DOHH2 (cell line): ENCODE results near the gene ABCD1.
"Not testable (repeated sequence)": the region's sequence is repeated elsewhere in the genome, so short reads cannot be mapped to it uniquely, and the experiment has no call there.

Source experiments
- H3F3A ChIP-seq: fragments of 200-600 bp; sonication (generic), shearing (Covaris generic); 2 replicates; pipeline ENCODE4 v1.6.0; 2016; ENCODE audit warnings: antibody characterized with exemption, mild to moderate bottlenecking; ENCODE audit not compliant: control insufficient read depth, insufficient read depth
- H3K27ac ChIP-seq: fragments of 200-600 bp; sonication (generic); 2 replicates; pipeline ENCODE4 v1.5.1; 2014; ENCODE audit warnings: low read depth, mild to moderate bottlenecking, low read length, moderate library complexity
- H3K27me3 ChIP-seq: fragments of 200-600 bp; sonication (generic); 2 replicates; pipeline ENCODE4 v1.6.1; 2014; ENCODE audit warnings: mild to moderate bottlenecking, low read length, mixed read lengths; ENCODE audit not compliant: control insufficient read depth
- H3K36me3 ChIP-seq: fragments of 200-600 bp; sonication (generic); 2 replicates; pipeline ENCODE4 v1.6.1; 2014; ENCODE audit warnings: mild to moderate bottlenecking, low read length, moderate library complexity, mixed read lengths; ENCODE audit not compliant: control insufficient read depth
- H3K4me1 ChIP-seq: fragments of 200-600 bp; sonication (generic); 2 replicates; pipeline ENCODE4 v1.6.1; 2014; ENCODE audit warnings: mild to moderate bottlenecking, low read length, mixed read lengths; ENCODE audit not compliant: control insufficient read depth
- H3K4me2 ChIP-seq: fragments of 200-600 bp; sonication (generic); 2 replicates; pipeline ENCODE4 v1.6.0; 2014; ENCODE audit warnings: mild to moderate bottlenecking, low read length, moderate library complexity
- H3K4me3 ChIP-seq: fragments of 200-600 bp; sonication (generic); 2 replicates; pipeline ENCODE4 v1.5.1; 2014; ENCODE audit warnings: mild to moderate bottlenecking, low read length, mixed read lengths
- H3K79me2 ChIP-seq: fragments of 200-600 bp; sonication (generic); 2 replicates; pipeline ENCODE4 v1.6.1; 2014; ENCODE audit warnings: mild to moderate bottlenecking, low read length, mixed read lengths; ENCODE audit not compliant: control insufficient read depth
- H3K9me2 ChIP-seq: fragments of 200-600 bp; sonication (generic); replicated peaks from 2 replicates; pipeline ENCODE4 v1.6.1; 2014; ENCODE audit warnings: mild to moderate bottlenecking, low read length, mixed read lengths; ENCODE audit not compliant: control insufficient read depth
- H3K9me3 ChIP-seq: fragments of 200-600 bp; sonication (generic); 2 replicates; pipeline ENCODE4 v1.6.1; 2014; ENCODE audit warnings: antibody characterized with exemption, low read length, mixed read lengths; ENCODE audit not compliant: control insufficient read depth, insufficient read depth
- H4K20me1 ChIP-seq: fragments of 200-600 bp; sonication (generic); 2 replicates; pipeline ENCODE4 v1.6.0; 2014; ENCODE audit warnings: low read depth, mild to moderate bottlenecking, antibody characterized with exemption, low read length, moderate library complexity; ENCODE audit not compliant: control insufficient read depth, insufficient read depth
- EZH2phosphoT487 ChIP-seq: fragments of 200-600 bp; sonication (generic); IDR thresholded peaks from 2 replicates; pipeline ENCODE4 v1.6.1; 2017; ENCODE audit warnings: borderline replicate concordance, mild to moderate bottlenecking, antibody characterized with exemption, low read length, moderate library complexity, mixed read lengths
- TF ChIP-seq, protein P1 (sequence below): fragments of 200-600 bp; sonication (generic); IDR thresholded peaks from one replicate; pipeline ENCODE4 v1.5.1; 2014; ENCODE audit warnings: antibody characterized with exemption, mild to moderate bottlenecking, low read depth, low read length; ENCODE audit not compliant: poor library complexity, severe bottlenecking

Gene ABCD1

GRCh38 chrX:153694687-153695270 lies 29.9 kb upstream of the ABCD1 start:
- no peaks in the 10 kb centered on the region for H3K9me3 ChIP-seq
- no peaks in the 10 kb centered on the region for H3K36me3 ChIP-seq
- no peak overlapping the region for H3K4me2 ChIP-seq
- no peaks in the 10 kb centered on the region for H3F3A ChIP-seq
- H3K27ac ChIP-seq, result no peak overlapping the region
- no peaks in the 10 kb centered on the region for H3K79me2 ChIP-seq
- no peak overlapping the region for H3K4me3 ChIP-seq
- no peaks in the 10 kb centered on the region for H3K4me1 ChIP-seq
- H3K9me2 ChIP-seq, result no peaks in the 10 kb centered on the region
- H3K27me3 ChIP-seq, result no peaks in the 10 kb centered on the region
- H4K20me1 ChIP-seq, result no peaks in the 10 kb centered on the region
- TF ChIP-seq EZH2phosphoT487, result no peak
- TF ChIP-seq, protein P1, sequence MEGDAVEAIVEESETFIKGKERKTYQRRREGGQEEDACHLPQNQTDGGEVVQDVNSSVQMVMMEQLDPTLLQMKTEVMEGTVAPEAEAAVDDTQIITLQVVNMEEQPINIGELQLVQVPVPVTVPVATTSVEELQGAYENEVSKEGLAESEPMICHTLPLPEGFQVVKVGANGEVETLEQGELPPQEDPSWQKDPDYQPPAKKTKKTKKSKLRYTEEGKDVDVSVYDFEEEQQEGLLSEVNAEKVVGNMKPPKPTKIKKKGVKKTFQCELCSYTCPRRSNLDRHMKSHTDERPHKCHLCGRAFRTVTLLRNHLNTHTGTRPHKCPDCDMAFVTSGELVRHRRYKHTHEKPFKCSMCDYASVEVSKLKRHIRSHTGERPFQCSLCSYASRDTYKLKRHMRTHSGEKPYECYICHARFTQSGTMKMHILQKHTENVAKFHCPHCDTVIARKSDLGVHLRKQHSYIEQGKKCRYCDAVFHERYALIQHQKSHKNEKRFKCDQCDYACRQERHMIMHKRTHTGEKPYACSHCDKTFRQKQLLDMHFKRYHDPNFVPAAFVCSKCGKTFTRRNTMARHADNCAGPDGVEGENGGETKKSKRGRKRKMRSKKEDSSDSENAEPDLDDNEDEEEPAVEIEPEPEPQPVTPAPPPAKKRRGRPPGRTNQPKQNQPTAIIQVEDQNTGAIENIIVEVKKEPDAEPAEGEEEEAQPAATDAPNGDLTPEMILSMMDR, result no peak

DNA sequence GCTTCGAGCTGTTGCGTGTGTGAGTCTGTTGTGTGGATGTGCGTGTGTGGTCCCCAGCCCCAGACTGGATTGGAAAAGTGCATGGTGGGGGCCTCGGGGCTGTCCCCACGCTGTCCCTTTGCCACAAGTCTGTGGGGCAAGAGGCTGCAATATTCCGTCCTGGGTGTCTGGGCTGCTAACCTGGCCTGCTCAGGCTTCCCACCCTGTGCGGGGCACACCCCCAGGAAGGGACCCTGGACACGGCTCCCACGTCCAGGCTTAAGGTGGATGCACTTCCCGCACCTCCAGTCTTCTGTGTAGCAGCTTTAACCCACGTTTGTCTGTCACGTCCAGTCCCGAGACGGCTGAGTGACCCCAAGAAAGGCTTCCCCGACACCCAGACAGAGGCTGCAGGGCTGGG lies 28.6 kb upstream of the ABCD1 start:
- no peaks in the 10 kb centered on the region for H3K36me3 ChIP-seq
- H3K9me2 ChIP-seq, result no peaks in the 10 kb centered on the region
- no peak overlapping the region for H3K4me3 ChIP-seq
- H3K9me3 ChIP-seq, result no peaks in the 10 kb centered on the region
- H3F3A ChIP-seq, result no peaks in the 10 kb centered on the region
- no peak overlapping the region for H3K4me2 ChIP-seq
- no peaks in the 10 kb centered on the region for H4K20me1 ChIP-seq
- H3K79me2 ChIP-seq, result no peaks in the 10 kb centered on the region
- no peak overlapping the region for H3K27ac ChIP-seq
- no peaks in the 10 kb centered on the region for H3K27me3 ChIP-seq
- TF ChIP-seq, protein P1, result no peak
- TF ChIP-seq EZH2phosphoT487, result no peak
- no peaks in the 10 kb centered on the region for H3K4me1 ChIP-seq

GRCh38 chrX:153696538-153696937 lies 28.1 kb upstream of the ABCD1 start:
- not testable (repeated sequence) for H3K4me1 ChIP-seq, H3K9me3 ChIP-seq, H3K36me3 ChIP-seq, H3K27me3 ChIP-seq, H4K20me1 ChIP-seq, H3K9me2 ChIP-seq, H3K4me3 ChIP-seq, H3F3A ChIP-seq, H3K27ac ChIP-seq, H3K79me2 ChIP-seq, H3K4me2 ChIP-seq

DNA sequence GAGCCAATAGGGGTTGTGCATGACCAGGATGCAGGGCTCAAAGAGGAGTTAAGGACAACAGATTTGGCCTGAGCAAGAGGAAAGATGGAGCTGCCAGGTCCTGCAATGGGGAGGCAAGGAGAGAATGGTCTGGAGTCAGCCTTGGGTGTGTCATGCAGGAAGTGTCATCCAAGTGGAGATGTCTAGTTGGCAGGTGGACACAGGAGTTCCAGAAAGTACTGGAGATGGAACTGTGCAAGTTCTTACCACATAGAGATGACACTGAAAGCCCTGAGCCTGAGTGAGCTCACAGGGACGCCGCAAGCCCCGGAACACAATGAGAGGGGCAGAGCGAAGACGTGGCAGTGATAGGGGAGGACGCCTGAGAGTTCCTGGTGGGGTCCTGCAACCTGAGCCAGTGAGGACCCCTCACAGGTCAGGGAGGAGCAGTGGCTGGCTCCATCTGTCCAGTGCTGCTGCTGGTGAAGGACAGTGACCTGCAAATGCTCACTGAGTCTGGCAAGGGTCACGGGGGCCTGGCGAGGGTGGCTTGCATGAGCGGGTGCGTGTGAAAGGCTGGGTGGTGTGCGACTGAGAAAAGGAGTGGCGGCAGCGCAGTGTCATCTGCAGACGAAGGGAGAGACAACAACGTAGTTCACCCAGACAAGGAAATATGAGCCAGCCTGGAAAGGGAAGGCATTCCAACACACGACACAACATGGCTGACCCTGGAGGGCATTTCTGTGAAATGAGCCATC lies 27.5 kb upstream of the ABCD1 start:
- H3K27me3 ChIP-seq, H3K9me3 ChIP-seq, H3K4me1 ChIP-seq, H4K20me1 ChIP-seq, H3K9me2 ChIP-seq, H3K4me3 ChIP-seq, H3K4me2 ChIP-seq, H3F3A ChIP-seq, H3K27ac ChIP-seq, H3K79me2 ChIP-seq, H3K36me3 ChIP-seq: not testable (repeated sequence)
